Measurements from ENCODE around the gene TSLP.
A peak's percentile ranks its signal among the peaks of the same experiment; 100 is the strongest.

The TSLP gene

DNA sequence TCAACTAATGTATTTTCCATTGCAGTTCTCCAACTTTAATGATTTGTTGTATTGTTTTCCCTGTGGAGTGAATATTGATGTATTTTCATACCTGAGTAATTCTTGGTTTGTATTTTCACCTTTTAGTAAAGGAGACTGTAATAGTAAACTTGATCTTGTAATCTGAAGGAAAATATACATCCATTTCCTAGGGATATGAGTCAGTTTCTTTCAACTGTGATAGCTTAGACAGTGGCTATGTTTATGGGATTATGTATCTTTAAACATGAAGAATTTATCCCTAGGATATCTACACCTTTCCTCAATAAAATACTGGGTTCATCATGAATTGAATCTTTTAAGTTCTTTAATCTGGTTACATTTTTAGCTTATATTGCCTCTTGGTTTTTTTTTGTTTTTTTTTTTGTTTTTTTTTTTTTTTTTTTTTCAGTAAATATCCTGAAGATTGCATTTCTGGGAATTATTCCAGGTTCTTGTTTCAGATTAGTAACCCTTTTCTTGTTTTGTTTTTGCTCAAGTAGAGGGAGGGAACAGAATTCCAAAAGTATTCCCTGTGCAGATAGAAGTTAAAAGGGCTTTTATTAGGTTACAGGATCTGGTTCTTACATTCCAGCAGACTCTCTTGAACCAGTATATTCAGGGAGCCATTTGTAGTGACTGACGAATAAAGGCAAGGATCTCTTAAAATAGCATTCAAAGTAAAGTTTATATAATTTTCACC lies 27.7 kb downstream of the TSLP start:
- no peak for DNase-seq

DNA sequence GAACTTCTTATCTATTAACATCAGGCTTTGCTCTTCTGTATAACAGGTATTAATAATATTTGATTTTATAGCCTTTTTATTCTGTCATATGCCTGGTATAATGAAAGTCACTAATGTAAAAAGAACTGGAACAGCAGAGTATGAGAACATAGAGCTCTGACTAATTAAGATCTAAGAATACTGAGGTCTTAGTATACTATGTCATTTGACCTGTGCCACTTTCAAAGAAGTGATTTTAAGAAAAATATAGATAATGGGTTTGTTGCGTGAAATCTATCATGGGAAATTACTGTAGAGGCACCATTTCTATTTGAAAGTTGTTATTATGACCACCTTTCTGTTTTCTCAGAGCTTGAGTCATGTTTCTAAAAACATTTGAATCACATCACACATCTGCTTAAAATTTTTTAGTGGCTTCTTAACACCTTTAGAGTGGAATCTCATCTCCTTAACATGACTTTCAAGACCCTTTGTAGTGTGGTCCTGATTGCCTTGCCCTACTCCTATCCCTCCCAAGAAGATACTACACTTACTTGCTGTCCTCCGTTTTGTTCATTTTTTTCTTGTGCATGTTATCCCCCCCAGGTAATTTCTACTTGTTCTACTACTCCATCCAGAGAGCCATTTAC lies 34.9 kb downstream of the TSLP start:
- no peak for DNase-seq

DNA sequence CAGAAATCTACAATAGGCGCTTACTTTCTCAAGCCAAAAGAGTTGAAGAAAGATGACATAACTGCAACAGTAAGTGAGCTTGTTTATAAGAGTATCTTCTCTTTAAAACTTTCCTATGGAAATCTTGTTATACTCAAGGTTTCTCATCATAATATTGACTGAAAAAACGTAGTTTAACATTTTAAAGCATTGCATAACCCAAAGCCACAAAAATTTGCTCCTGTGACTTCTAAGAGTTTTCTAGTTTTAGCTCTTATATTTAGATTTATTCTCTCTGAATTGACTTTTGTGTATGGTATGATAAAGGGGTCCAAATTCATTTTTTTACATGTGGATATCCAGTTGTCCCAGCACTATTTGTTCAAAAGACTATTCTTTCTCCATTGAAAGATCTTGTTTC lies 35.9 kb downstream of the TSLP start:
- no peak for DNase-seq

DNA sequence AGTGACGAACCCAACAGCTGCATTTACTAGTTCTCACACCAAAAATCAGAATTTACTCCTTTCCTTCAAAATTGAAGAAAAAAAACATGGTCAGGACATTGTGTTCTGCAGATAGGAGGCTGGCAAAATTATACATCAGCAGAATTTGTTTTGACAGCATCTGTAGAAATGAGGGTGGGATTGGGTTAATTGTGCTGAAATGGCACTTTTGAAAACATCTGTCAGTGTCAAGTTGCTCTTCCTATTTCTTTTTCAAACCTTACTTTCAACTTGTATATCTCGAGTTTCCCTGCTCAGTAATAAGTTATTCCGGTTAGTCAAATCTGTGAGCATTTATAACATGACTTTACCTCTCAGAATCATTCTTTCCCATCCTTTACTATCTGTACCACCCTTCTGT lies 40.4 kb downstream of the TSLP start:
- DNase-seq, result no peak

DNA sequence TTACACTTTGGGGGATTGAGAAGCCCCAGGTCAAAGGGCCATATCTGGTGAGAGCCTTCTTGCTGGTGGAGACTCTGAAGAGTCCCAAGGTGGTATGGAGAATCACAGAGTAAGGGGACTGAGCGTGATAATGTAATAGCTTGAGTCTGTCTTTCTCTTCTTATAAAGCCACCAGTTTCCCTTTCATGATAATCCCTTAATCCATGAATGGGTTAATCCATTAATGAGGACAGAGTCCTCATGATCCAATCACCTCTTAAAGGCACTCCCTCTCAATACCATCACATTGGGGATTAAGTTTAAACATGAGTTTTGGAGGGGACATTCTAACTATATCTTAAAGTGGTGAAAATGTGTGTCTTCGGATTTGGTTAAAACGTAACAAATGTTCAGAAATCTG lies 42.2 kb downstream of the TSLP start:
- no peak for DNase-seq

DNA sequence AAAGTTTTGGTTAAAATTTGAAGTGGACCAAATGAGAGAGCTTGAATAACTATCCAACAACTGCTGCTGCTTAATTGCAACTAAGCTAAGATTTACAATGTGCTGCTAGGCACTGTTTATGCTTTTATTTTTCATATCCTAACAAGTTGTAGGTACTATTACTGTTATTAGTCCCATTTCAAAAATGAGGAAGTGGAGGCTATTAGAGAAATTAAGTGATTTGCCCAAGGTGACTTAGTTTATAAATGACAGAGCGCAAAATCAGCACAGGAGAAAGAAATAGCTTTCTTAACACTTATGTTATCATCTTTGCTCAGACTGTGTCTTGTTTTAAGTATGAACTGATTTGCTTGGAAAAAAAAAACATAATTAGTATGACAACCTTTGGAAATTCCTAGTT lies 43.7 kb downstream of the TSLP start:
- DNase-seq, result no peak

DNA sequence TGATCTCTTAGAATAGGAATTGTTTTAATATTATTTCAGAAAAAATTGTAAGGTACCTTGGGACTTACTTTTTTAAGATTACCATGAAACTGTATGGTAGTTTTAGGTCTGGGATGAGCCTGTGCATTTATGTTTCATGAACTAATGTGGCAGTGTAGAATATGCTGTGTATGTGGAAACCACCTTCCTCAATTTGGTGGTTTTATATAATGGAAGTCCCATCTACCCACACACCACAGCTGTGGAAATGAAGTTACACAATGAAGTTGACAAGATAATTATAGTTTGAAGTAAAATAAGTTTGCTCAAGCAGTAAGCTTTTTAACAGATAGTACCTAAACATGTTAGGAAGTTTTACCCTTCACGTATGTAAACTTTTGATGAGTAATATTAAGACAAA lies 45.0 kb downstream of the TSLP start:
- no peak for DNase-seq

DNA sequence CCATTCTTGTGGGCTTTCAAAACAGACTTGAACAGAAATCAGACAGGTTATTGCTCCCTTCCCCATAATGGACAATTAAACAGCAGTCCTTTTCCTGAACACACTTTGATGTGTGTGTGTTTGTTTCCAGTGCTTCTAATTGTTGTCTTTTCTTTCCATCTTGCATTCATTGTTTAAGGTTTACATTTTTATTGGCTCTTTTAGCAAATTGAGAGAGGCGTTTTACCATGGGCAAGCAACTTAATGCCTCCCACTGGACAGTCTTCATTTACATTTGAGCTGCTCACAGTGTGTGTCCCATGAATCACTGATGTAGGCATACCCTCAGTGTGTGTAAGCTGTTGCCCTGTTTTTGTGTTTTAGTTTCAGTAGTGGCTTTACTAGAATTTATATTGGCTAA lies 45.6 kb downstream of the TSLP start:
- no peak for DNase-seq

DNA sequence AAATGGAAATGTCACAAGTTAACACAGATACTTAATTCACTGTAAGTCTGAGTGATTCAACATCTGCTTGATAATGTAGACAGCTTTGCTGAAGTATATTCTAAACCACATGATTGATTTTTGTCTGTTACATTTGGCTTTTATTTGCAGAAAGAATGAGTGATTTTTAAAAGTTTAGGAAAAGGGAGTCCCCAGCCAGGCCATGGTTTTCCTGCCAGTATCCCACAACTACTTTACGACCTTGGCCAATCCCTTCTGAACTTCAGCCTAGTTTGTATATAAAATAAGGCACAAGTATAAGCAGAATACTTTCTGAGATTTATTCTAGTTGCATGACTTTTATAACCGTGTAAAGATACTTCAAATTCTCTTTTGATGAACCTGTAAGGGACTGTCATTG lies 47.7 kb downstream of the TSLP start:
- peak; percentile 36 for DNase-seq

DNA sequence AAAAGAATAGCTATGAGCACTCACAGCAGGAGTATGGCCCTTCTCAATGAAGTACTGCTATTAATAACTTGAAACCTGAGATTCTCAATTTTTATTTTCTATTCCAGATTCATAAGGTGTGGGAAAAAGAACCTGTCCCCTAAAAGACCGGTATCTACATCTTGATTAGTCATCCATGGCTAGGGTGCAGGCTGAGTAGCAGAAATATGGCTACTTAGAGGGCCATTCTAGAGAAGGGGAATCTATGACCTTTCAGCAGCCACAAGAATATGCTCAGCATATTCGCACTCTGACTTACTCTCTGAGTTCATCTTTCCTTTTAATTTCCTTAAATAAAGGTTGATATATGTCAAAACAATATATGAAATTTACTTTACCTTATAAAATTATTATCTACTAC lies 48.3 kb downstream of the TSLP start:
- no peak for DNase-seq

DNA sequence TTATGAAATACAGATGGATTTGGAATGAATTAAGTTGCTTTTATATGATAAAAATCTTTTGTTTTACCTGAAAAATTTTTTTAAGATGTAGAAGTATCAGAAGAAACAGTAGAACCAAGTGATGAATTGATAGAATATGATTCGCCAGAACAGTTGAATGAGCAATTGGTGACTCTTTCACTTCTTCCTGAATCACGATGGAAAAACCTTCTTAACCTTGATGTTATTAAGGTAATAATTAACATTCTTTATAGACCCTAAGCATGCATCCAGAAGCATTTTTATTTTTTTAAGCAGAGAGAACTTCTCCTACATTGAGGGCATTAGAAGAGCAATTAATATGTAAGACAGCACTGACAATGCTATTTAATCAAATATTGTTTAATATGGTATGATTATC lies 49.4 kb downstream of the TSLP start:
- DNase-seq, result no peak

DNA sequence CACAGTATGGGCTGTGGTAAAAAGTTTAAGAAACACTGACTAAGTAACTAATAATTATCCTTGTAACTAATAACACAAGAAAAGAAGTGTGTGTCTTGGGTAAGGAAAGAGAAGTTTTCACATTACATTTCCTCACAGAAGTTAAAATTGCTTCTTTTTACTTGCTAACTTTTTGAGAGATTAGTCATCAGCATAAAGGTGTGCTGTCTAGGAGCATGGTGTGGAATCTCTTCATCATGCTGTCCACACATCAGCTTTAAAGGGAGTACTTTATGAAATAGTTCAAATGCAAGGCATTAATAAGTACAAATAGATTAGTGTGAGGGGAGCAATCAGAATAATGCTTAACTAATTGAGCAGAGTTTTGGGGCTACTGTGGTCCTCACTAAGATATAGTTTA lies 50.4 kb downstream of the TSLP start:
- DNase-seq, result no peak

DNA sequence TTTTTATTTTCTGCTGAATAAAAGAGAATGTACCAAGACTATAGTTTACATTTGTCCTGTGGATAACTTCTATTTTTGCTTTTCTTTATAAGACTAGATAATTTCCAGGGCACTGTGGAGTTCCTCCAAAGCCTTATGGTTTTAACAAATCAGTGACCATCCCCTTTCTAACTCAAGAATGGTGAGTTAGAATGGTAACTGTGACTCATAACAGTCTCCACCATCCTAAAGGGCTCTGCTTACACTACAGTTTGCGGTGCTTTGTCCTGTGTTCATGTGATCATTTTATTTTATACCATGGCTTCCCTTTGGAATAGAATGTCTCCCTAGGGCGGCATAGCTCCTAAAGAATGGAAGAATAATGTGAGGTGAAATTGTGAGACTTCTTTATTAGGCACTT lies 50.9 kb downstream of the TSLP start:
- DNase-seq, result no peak

DNA sequence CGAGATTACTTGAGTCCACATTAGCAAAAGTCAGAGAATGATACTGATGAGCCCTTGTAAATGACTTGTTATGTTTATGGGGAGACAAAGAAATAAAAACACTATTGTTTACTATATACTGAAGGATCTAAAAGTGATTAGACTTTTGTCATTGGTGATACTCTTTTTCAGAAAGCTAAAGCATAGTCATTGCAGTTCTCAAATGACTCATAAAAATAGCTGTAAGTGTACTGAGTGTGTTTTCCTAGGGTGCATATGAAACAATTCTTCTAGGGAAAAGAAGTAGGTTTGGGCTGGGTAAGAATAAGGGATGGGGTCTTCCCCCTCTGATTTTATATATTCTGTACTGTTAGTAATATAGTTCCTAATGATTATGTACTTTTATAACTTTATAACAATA lies 53.3 kb downstream of the TSLP start:
- no peak for DNase-seq

DNA sequence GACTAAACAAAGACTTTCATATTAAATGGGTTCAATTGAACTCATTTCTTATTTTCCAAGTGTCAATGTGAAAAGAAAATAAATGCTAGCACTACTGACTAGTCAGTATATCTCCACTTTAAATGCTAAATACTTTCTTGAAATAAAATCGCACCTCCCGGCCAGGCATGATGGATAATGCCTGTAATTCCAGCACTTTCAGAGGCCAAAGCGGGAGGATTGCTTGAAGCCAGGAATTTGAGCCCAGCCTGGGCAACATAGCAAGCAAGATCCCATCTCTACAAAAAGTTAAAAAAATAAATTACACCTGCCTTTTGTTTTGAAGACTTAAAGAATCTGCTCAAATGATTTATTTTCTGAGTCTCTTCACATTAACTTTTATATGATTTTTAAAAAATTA lies 55.4 kb downstream of the TSLP start:
- DNase-seq, result no peak

Data from right hindlimb (tissue), 1 donor.